Tibial nerve (tissue), 4 donors: ENCODE results near the gene CDH12.

Experiments
- EP300 ChIP-seq, 2 donors: sonication (generic); formaldehyde crosslinking; IDR thresholded peaks; one replicate each; pipeline ENCODE4 v1.6.1; 2017; ENCODE audit warnings: antibody characterized with exemption in 2 of 2, mild to moderate bottlenecking in 1 of 2
- TF ChIP-seq, protein P1 (sequence below), 5 experiments: fragments of 200-600 bp in 3 of 5; fragments of 450-650 bp in 2 of 5; sonication (generic) in 3 of 5; IDR thresholded peaks; one replicate each; pipeline ENCODE4 v1.5.1; 2016 to 2019; ENCODE audit warnings: antibody characterized with exemption in 5 of 5, mild to moderate bottlenecking in 3 of 5, moderate library complexity in 2 of 5

- TF ChIP-seq, protein P1, sequence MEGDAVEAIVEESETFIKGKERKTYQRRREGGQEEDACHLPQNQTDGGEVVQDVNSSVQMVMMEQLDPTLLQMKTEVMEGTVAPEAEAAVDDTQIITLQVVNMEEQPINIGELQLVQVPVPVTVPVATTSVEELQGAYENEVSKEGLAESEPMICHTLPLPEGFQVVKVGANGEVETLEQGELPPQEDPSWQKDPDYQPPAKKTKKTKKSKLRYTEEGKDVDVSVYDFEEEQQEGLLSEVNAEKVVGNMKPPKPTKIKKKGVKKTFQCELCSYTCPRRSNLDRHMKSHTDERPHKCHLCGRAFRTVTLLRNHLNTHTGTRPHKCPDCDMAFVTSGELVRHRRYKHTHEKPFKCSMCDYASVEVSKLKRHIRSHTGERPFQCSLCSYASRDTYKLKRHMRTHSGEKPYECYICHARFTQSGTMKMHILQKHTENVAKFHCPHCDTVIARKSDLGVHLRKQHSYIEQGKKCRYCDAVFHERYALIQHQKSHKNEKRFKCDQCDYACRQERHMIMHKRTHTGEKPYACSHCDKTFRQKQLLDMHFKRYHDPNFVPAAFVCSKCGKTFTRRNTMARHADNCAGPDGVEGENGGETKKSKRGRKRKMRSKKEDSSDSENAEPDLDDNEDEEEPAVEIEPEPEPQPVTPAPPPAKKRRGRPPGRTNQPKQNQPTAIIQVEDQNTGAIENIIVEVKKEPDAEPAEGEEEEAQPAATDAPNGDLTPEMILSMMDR (IDR thresholded peaks at IDR 0.05): no peak
- TF ChIP-seq EP300 (IDR thresholded peaks at IDR 0.05): no peak
Measured at GRCh38 chr5:22722056-22722455, 131.1 kb downstream of the CDH12 start.
